ENCODE data around the gene PARD3B.

GRCh38 chr2:205453202-205453601 is 907.9 kb downstream of the PARD3B start:
- TF ChIP-seq CTCF (conservative IDR thresholded peaks at IDR 0.05; ENCODE audit: low read depth, low read length) (no peak), EZH2 (IDR thresholded peaks at IDR 0.05; ENCODE audit: borderline replicate concordance, low read depth, low read length, poor library complexity, severe bottlenecking) (no peak)

Data from A673 (cell line).